WI38 (cell line): ENCODE results near the gene SIPA1L3.

ENCODE experiments used
- H3K4me3 ChIP-seq: 2 replicates; pipeline ENCODE4 v1.5.1; 2011; ENCODE audit warnings: low read depth, mild to moderate bottlenecking, control low read depth, low read length
- TF ChIP-seq, protein P1 (sequence below): IDR thresholded peaks from 2 replicates; pipeline ENCODE4 v1.5.1; 2012; ENCODE audit warnings: low read depth, mild to moderate bottlenecking, control low read depth, low read length

The SIPA1L3 gene

DNA sequence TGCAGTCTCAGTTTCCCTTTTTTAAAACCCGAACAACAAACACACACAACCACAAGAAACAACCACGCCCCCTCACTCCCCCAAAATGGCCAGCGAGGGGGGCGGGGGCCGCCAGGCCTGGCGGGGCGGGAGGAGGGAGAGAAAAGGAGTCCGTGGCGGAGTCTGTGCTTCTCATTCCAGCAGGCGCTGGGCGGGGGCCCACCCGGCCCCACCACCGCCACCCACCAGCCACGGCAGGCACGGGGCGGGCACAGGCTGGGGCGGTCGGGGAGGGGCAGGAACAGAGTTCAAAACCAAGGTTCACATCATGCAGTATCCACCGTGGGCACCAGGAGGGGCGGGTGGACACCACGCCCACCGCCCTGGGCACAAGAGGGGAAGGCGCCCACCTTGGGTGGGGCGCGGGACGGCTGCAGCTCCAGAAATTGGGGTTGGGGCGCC is 304.2 kb downstream of the SIPA1L3 start:
- no peak overlapping the region for H3K4me3 ChIP-seq
- TF ChIP-seq, protein P1, sequence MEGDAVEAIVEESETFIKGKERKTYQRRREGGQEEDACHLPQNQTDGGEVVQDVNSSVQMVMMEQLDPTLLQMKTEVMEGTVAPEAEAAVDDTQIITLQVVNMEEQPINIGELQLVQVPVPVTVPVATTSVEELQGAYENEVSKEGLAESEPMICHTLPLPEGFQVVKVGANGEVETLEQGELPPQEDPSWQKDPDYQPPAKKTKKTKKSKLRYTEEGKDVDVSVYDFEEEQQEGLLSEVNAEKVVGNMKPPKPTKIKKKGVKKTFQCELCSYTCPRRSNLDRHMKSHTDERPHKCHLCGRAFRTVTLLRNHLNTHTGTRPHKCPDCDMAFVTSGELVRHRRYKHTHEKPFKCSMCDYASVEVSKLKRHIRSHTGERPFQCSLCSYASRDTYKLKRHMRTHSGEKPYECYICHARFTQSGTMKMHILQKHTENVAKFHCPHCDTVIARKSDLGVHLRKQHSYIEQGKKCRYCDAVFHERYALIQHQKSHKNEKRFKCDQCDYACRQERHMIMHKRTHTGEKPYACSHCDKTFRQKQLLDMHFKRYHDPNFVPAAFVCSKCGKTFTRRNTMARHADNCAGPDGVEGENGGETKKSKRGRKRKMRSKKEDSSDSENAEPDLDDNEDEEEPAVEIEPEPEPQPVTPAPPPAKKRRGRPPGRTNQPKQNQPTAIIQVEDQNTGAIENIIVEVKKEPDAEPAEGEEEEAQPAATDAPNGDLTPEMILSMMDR: no peak

DNA sequence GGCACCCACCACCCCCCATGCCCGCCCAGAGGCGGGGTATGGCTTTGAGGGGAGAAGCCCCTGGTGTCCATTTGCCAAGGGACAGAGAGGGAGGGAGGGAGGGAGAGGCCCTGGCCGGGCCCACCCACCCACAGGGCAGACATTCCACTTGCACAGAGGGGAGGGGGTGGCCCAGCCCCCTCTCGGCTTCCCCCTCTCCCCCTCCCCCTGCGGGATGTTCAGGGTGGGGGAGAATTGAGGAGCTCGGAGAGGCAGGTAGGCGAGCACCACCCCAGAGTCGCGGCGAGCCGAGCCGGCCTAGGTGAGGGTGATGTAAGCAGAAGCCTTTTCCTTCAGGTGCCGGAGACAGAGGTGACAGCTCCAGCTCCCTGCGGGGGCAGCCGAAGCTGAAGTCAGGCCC is 304.8 kb downstream of the SIPA1L3 start:
- TF ChIP-seq, protein P1: no peak
- no peak overlapping the region for H3K4me3 ChIP-seq

DNA sequence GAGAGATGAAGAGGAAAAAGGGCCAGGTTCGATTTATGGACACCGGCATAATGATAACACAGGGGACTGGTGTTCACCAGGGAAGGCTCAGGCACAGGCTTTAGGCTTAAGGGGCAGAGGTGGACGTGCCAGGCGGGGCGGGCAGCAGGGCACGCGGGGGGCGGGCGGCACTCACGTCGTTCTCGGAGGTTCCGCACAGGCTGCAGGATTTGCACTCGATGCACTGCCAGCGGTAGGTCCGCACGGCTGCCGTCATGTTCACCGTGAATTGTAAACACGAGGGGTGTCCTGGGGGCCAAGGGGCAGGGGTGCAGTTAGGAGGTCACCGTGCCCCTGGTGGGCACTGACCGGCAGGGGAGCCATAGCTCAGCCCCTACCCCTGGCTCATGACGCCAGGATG is 306.5 kb downstream of the SIPA1L3 start:
- TF ChIP-seq, protein P1: no peak
- H3K4me3 ChIP-seq: no peak overlapping the region

DNA sequence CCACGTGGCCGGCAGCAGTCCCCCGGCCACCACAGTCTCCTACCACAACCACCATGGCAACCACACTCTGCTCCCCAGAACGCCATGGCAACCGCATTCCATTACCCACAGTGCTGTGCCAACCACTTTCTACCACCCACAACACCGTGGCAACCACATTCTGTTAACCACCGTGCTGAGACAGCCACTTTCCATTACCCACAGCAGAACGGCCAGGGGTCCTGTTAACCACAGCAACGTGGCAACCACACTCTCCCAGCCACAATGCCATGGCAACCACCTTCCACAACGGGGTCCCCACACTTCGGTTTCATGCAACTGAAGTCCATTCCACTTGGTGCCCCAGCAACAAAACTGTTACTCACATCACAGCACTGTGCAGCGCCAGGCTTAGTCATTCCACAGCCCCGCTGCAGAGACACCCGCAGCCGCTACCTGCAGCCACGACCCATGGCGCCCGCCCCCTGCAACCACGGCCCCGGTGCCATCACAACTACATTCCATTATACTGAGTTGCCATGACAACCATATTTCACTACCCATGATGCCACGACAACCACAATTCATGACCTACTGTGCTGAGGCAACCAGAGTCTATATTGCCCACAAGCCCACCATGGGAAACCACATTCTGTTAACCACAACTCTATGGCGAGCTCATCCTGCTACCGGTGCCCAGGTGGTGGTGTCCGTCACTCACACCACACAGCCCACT is 307.1 kb downstream of the SIPA1L3 start:
- TF ChIP-seq, protein P1: no peak

DNA sequence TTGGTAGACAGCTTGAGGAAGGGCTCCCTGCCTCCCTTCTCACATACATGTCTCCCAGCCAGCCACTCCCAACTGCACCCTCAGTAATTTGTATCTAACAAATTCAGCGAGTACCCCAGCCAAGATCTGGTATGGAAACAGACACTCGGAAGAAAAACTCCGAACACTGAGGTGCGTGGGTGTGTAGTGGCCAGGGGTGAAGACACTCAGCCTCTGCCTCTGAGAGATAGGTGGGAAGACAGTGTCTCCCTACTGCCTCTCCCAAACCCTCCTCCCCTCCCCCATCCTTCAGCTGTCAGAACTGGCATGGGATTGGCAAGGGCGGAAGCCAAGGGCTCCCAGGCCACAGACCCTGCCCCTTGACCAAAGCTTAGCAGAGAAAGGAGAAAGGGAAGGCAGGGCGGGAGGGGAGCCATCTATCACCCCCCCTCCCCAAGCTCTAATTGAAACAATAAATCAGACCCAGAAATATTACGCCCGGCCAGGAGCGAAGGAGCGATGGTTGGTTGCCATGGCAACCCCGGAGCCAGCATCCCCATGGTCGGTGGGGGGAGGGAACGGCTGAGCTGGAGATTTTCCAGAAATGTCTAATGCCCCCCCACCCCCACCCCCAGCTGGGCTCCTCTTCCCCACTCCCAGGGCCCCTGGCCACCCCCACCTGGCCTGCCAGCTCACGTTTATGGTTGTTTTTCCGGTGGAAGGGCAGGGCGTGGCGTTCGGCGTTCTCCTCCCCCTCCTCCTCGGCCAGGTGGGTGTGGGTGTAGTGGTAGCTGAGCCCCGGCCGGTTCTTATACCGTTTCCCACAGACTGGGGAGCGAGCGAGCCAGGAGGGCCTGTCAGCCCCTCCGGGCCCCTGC is 310.0 kb downstream of the SIPA1L3 start:
- TF ChIP-seq, protein P1: no peak
- H3K4me3 ChIP-seq: no peak overlapping the region

More for the DNA sequence above, 307.1 kb downstream of the SIPA1L3 start:
- no peak overlapping the region for H3K4me3 ChIP-seq

DNA sequence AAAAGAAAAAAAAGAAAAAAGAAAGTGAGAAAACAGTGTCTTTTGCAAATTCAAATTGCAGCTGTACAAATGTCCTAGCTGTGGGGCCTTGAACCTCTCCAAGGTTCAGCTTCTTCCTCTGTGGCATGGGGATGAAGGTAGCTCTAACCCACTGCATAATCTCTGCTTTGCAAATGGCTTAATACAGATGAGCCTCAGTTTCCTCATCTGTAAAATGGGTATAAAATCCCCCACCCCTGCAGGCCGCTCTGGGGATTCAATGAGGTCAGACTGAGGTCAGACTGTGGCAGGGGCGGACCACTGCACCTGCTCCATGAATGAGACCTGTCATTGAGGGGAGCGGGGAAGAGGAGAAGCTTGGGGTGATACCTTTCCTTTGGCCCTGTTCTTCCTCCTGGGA is 311.2 kb downstream of the SIPA1L3 start:
- H3K4me3 ChIP-seq: no peak overlapping the region
- TF ChIP-seq, protein P1: no peak

DNA sequence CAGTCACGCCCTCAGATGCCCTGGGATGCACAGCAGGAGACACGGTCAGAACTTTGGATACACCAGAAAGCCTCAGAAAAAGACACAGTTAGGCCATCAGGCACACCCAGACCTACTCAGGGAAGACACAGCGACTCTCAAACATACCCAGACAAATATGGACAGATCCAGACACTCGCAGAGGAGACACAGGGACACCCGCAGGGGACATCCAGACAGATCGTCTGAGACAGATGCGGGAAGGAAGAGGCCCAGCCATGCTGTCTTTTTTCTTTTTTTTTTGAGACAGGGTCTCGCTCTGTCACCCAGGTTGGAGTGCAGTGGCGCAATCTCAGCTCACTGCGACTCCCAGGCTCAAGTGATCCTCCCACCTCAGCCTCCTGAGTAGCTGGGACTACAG is 312.2 kb downstream of the SIPA1L3 start:
- TF ChIP-seq, protein P1: no peak
- H3K4me3 ChIP-seq: no peak overlapping the region
